Fibroblast of villous mesenchyme (primary cell): ENCODE measurements around the gene AP3D1. TPM values are rescaled to one million over a fixed set of nuclear protein-coding genes. Genes with fewer than 3 reads are reported as not detected.
A peak's percentile ranks its signal among the peaks of the same experiment; 100 is the strongest.
"Not testable (repeated sequence)": the region's sequence is repeated elsewhere in the genome, so short reads cannot be mapped to it uniquely, and the experiment has no call there.

Experiments used
- DNase-seq: peaks from one replicate; pipeline ENCODE4 v3.0.0-alpha.2; 2010; ENCODE audit warnings: low read depth
- H3K4me3 ChIP-seq: 2 replicates; pipeline ENCODE4 v1.5.1; 2011; ENCODE audit warnings: low read depth, mild to moderate bottlenecking, low read length
- CTCF ChIP-seq: IDR thresholded peaks from 2 replicates; pipeline ENCODE4 v1.5.1; 2012; ENCODE audit warnings: low read depth, mild to moderate bottlenecking, low read length; ENCODE audit not compliant: insufficient read depth
- total RNA-seq: library from RNA; depleted of rRNA; stranded (reverse); fragments of >200 nt; gene quantifications from 2 replicates; pipeline ENCODE4 v1.2.3, GENCODE V29; 2012

The AP3D1 gene
- total RNA-seq, 1 donor: 140 TPM

DNA sequence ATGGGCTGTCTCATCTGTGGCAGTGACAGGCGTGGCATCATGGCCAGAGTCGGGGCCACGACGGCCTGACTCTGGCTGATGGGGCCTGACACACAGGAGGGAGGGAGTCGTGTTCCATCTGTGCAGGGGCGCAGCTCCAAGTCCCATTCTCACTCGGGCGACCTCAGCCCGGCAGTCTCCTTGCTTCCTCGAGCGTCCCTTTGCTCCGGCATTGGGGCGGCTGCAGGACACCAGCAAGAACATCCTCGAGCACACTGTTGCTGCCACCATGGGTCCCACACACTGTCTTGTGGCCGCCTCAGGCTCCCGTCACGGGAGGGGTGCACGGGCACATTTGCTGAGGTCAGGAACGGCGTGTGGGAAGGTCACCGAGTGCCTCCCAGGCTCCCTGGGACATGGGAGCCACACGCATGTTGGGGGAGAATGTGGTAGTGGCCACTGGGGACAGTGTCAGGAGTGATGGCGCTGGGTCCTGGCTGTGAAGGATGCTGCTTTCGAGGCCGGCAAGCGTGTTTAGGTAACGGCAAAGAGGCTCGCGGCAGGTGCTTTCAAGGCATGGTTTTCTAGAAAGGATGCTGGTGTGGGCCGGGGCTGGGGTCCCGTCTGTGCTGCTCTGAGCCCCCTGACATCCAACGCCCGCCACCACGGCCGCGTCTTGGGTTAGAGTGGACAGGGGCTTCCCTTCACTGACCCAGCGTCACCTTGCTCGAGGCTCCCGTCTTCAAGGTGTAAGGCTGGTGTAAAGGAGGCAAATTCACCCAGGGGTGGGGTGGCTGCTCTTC lies 51.2 kb downstream of the AP3D1 start:
- no peak for DNase-seq
- no peak for TF ChIP-seq CTCF
- no peak overlapping the region for H3K4me3 ChIP-seq

DNA sequence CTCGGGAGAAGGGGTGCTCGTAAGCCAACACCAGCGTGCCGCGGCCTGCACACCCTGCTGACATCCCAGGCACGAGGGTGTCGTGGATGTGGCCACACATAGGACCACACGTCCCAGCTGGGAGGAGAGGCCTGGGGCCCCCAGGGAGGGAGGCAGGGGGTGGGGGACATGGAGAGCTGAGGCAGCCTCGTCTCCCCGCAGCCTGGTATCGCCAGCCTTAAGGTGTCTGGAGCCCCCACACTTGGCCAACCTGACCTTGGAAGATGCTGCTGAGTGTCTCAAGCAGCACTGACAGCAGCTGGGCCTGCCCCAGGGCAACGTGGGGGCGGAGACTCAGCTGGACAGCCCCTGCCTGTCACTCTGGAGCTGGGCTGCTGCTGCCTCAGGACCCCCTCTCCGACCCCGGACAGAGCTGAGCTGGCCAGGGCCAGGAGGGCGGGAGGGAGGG lies 52.3 kb downstream of the AP3D1 start:
- DNase-seq: no peak
- no peak overlapping the region for H3K4me3 ChIP-seq
- TF ChIP-seq CTCF: no peak

- no peak for TF ChIP-seq CTCF
- H3K4me3 ChIP-seq: no peak overlapping the region
- no peak for DNase-seq
Observed at GRCh38 chr19:2097886-2098327, 53.5 kb downstream of the AP3D1 start.

DNA sequence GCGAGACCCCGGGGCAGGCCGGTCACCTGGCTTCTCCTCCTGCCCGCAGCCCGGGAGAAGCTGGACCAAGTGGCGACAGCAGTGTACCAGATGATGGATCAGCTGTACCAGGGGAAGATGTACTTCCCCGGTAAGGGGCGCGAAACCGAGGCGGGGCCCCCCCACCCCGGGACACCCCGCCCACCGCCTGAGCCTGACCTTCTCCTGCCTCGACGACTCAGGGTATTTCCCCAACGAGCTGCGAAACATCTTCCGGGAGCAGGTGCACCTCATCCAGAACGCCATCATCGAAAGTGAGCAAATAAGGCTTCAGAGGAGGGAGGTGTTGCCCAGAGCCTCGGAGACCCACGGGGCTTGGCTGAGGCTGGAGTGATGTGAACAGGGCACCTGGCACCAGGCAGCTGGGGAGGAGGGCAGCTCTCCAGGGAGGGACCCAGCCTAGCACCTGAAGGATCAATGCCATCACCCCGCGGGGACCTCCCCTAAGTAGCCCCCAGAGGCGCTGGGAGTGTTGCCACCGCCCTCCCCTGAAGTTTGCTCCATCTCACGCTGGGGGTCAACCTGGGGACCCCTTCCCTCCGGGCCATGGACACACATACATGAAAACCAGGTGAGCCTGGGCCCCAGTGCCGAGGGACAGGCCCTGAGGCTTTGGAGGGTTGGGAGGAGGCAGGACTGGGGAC lies 54.0 kb downstream of the AP3D1 start:
- no peak for DNase-seq
- no peak for TF ChIP-seq CTCF
- H3K4me3 ChIP-seq: peak overlapping the region; percentile 59

DNA sequence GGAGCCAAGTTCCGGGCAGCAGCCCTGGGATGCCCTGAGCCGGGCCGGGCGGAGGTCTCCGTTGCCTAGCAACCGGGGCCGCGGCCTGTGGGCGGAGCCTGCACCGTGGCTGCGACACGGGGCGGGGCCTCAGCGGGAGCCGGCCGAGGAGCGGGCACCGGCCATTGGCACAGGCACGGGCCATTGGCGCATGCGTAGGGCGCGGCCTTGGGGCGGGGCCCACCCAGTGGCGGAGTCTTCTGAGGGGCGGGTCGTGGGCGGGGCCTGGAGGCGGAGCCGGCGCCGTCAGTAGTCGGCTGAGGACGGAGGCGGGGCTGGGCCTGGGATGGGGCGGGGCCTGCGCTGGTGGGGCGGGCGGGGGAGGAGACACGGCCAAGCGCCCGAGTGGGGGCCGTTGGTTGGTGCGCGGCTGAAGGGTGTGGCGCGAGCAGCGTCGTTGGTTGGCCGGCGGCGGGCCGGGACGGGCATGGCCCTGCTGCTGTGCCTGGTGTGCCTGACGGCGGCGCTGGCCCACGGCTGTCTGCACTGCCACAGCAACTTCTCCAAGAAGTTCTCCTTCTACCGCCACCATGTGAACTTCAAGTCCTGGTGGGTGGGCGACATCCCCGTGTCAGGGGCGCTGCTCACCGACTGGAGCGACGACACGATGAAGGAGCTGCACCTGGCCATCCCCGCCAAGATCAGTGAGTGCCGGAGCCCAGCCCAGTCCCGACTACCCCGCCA lies 54.7 kb downstream of the AP3D1 start, which contains the start of gene IZUMO4:
Gene IZUMO4 (plus strand): TSS at position 436 of the 723 bp plus-strand sequence. CDS start 31 bp downstream, at position 467.
- DNase-seq: peak; percentile 98
- TF ChIP-seq CTCF: peak; percentile 39
- H3K4me3 ChIP-seq: peak within 1 kb of the TSS; percentile 76

- DNase-seq: peak; percentile 96
Observed at GRCh38 chr19:2096034-2096479, 55.3 kb downstream of the AP3D1 start, which contains the start of gene MOB3A. Gene MOB3A (minus strand): TSS chr19:2096326. CDS start chr19:2078560, 17,766 bp downstream.

GRCh38 chr19:2091926-2092525 lies 59.3 kb downstream of the AP3D1 start:
- not testable (repeated sequence) for DNase-seq, H3K4me3 ChIP-seq

More at GRCh38 chr19:2096034-2096479, 55.3 kb downstream of the AP3D1 start, which contains the start of gene MOB3A:
- peak within 1 kb of the TSS; percentile 76 for H3K4me3 ChIP-seq
- TF ChIP-seq CTCF: peak; percentile 35
